ENCODE results near the gene MRPS24. TPM values are rescaled to one million over a fixed set of nuclear protein-coding genes. Genes with fewer than 3 reads are reported as not detected.
"Not testable (repeated sequence)": the region's sequence is repeated elsewhere in the genome, so short reads cannot be mapped to it uniquely, and the experiment has no call there.

The MRPS24 gene
- total RNA-seq, 1 donor: 82.1 TPM

- TF ChIP-seq CTCF (IDR thresholded peaks at IDR 0.05; ENCODE audit: insufficient read depth, low read length): no peak
- DNase-seq (ENCODE audit: low read depth): no peak
- no peak overlapping the region for H3K4me3 ChIP-seq (ENCODE audit: low read depth, low read length)
Measured at GRCh38 chr7:43844257-43844656, 25.1 kb downstream of the MRPS24 start.

- no peak overlapping the region for H3K4me3 ChIP-seq (ENCODE audit: low read depth, low read length)
- DNase-seq (ENCODE audit: low read depth): no peak
- TF ChIP-seq CTCF (IDR thresholded peaks at IDR 0.05; ENCODE audit: insufficient read depth, low read length): no peak
Measured at GRCh38 chr7:43843296-43843695, 26.0 kb downstream of the MRPS24 start.

GRCh38 chr7:43838201-43838658, 31.1 kb downstream of the MRPS24 start:
- H3K4me3 ChIP-seq (ENCODE audit: low read depth, low read length): no peak overlapping the region
- no peak for TF ChIP-seq CTCF (IDR thresholded peaks at IDR 0.05; ENCODE audit: insufficient read depth, low read length)
- no peak for DNase-seq (ENCODE audit: low read depth)

- peak; percentile 21 for DNase-seq (ENCODE audit: low read depth)
- no peak overlapping the region for H3K4me3 ChIP-seq (ENCODE audit: low read depth, low read length)
- TF ChIP-seq CTCF (IDR thresholded peaks at IDR 0.05; ENCODE audit: insufficient read depth, low read length): no peak
Measured at GRCh38 chr7:43834463-43835251, 34.7 kb downstream of the MRPS24 start.

GRCh38 chr7:43830917-43831316, 38.4 kb downstream of the MRPS24 start:
- not testable (repeated sequence) for H3K4me3 ChIP-seq (ENCODE audit: low read depth, low read length)

GRCh38 chr7:43825391-43825808, 43.9 kb downstream of the MRPS24 start:
- no peak for DNase-seq (ENCODE audit: low read depth)
- TF ChIP-seq CTCF (IDR thresholded peaks at IDR 0.05; ENCODE audit: insufficient read depth, low read length): no peak
- no peak overlapping the region for H3K4me3 ChIP-seq (ENCODE audit: low read depth, low read length)

More at GRCh38 chr7:43830917-43831316, 38.4 kb downstream of the MRPS24 start:
- not testable (repeated sequence) for DNase-seq (ENCODE audit: low read depth)

- no peak overlapping the region for H3K4me3 ChIP-seq (ENCODE audit: low read depth, low read length)
- no peak for TF ChIP-seq CTCF (IDR thresholded peaks at IDR 0.05; ENCODE audit: insufficient read depth, low read length)
- DNase-seq (ENCODE audit: low read depth): peak; percentile 25
Measured at GRCh38 chr7:43824963-43825362, 44.4 kb downstream of the MRPS24 start.

GRCh38 chr7:43824513-43824912, 44.8 kb downstream of the MRPS24 start:
- DNase-seq (ENCODE audit: low read depth); H3K4me3 ChIP-seq (ENCODE audit: low read depth, low read length): not testable (repeated sequence)

Data from fibroblast of the aortic adventitia (primary cell).